Erythroblast (primary cell): ENCODE results near the gene PPIL3.

Experiments
- GATA1 ChIP-seq: IDR thresholded peaks from 2 replicates; pipeline ENCODE4 v1.6.1; 2011; ENCODE audit warnings: low read depth, mild to moderate bottlenecking, control low read depth, low read length, moderate library complexity
- POLR2A ChIP-seq: IDR thresholded peaks from 2 replicates; pipeline ENCODE4 v1.6.1; 2011; ENCODE audit warnings: mild to moderate bottlenecking, low read length

DNA sequence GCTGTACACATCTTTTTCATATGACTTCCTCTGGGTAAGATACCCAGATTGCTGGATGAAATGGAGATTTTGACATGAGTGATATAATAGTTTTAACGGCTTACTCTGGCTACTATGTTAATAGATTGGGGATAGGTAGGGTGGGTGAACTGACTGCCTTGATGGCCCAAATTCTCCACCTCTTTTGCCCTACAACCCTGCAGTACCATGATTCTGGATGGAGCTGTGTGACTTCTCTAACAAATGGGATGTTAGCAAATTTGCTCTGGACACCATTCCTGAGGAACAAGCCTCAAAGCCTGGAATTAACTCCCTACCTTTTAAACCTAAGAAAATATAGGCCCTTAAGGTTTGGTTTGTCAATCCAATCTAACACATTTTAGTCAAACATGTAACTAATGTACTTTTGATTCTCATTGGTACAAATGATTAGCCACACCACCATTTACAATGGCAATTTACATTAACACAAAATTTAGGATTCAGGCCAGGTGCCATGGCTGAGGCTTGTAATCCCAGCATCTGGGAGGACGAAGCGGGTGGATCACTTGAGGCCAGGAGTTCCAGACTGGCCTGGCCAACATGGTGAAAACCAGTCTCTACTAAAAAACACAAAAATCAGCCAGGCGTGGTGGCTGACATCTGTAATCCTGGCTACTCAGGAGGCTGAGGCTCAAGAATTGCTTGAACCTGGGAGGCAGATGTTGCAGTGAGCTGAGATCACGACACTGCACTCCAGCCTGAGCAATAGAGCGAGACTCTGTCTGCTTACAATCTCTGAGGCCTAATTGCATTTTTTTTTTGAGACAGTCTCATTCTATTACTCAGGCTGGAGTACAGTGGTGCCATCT, 37.3 kb downstream of the PPIL3 start:
- TF ChIP-seq POLR2A (no peak), GATA1 (no peak)
